ENCODE data around the gene RNF130.

GRCh38 chr5:180096616-180097015, 25.1 kb upstream of the RNF130 start:
- TF ChIP-seq CTCF (IDR thresholded peaks at IDR 0.05; ENCODE audit: low read depth, low read length, missing input control) (no peak), FOXA1 (IDR thresholded peaks at IDR 0.05) (no peak), REST (IDR thresholded peaks at IDR 0.05) (no peak), GABPA (IDR thresholded peaks at IDR 0.05 in 1 of 2, conservative IDR thresholded peaks at IDR 0.05 in 1 of 2) (no peak), TAF1 (conservative IDR thresholded peaks at IDR 0.05) (no peak), ATF3 (IDR thresholded peaks at IDR 0.05) (no peak), JUND (IDR thresholded peaks at IDR 0.05) (no peak), EGR1 (IDR thresholded peaks at IDR 0.05; ENCODE audit: low read depth in 2 of 2) (no peak), YY1 (IDR thresholded peaks at IDR 0.05) (no peak), HNF4A (conservative IDR thresholded peaks at IDR 0.05) (no peak), ZBTB33 (IDR thresholded peaks at IDR 0.05) (no peak), RXRA (IDR thresholded peaks at IDR 0.05) (no peak), SP1 (IDR thresholded peaks at IDR 0.05) (no peak)
